HG02973 (cell line): ENCODE data around the gene TMEM81.

Source experiments
- ATAC-seq: cut with Tn5 transposase; IDR thresholded peaks from one replicate; pipeline ENCODE4 v1.9.1; 2021; ENCODE audit warnings: moderate library complexity; ENCODE audit not compliant: unreplicated experiment

The TMEM81 gene

DNA sequence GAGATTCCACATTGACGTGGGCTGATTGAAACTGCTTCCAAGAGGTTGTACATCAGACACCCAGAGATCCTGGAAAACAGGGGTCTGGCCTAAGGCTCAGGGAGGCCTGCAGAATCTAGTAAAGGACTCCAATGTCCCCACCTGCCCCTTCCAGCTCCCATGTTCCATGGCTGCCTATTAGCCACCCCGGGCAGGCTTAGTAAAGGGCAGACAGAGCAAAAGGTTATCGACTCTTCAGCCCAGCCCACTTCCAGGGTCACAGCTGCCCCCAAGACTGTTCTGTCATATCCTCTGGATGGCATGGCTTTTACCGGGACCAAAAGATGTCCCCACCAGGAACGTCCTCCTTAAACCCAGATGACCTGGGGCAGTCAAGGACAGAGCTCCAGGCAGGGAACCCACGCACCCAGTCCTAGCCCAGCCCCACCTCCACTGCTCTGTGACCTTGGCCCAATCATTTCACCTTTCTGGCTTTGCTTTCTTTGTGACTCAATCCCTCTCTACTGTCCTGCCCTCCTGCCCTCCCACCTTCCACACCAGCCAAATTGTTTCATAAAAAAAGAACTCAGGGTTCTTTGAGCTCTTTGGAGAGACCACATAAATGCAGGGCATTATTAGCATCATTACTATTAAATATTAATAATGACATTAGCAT lies 46.0 kb downstream of the TMEM81 start:
- no peak for ATAC-seq

DNA sequence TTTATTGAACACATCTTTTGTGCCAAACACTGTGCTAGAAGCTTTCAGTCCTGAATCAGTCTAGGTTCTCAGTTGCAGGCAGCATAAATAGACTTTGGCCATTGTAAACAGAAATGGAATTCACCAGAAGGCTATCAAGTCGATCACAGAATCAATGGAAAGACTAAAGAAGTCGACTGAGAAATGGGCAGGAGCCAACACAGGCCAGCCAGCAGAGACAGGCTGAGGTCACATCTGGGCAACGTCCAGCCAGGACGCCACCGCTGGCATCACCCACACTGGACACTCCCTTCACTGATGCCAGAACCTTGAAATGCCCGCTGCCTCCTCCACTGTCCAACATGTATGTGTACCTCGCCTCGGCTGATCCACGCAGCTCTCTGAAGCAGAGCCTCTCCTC lies 46.7 kb downstream of the TMEM81 start:
- ATAC-seq, result no peak
